ENCODE measurements around the gene PAX8.
A peak's percentile ranks its signal among the peaks of the same experiment; 100 is the strongest.
"Not testable (repeated sequence)": the region's sequence is repeated elsewhere in the genome, so short reads cannot be mapped to it uniquely, and the experiment has no call there.

The PAX8 gene

GRCh38 chr2:113242327-113242726, 36.4 kb downstream of the PAX8 start:
- no peak for DNase-seq
- intact Hi-C loops (cut with DNase I): loop anchor here (10.0 kb wide), 1 partner anchor 132 kb away; no protein-coding TSS in a partner anchor

GRCh38 chr2:113240915-113241911, 37.5 kb downstream of the PAX8 start:
- intact Hi-C loops (cut with DNase I): loop anchor here (10.0 kb wide), 1 partner anchor 134 kb away; no protein-coding TSS in a partner anchor
- DNase-seq: peak in 31 of 42 donors; percentile 18 to 85 (median 49)

- DNase-seq: peak; percentile 50 to 88 (median 79)
- intact Hi-C loops (cut with DNase I): loop anchor here (10.0 kb wide), 1 partner anchor 134 kb away; no protein-coding TSS in a partner anchor
Observed at GRCh38 chr2:113240150-113240914, 38.4 kb downstream of the PAX8 start.

- no peak for DNase-seq
- intact Hi-C loops (cut with DNase I): no loop called here
Observed at GRCh38 chr2:113238871-113239839, 39.6 kb downstream of the PAX8 start.

- no peak for DNase-seq
- intact Hi-C loops (cut with DNase I): no loop called here
Observed at GRCh38 chr2:113237604-113238160, 41.0 kb downstream of the PAX8 start.

GRCh38 chr2:113236367-113237159, 42.2 kb downstream of the PAX8 start:
- intact Hi-C loops (cut with DNase I): no loop called here
- DNase-seq: peak in 1 of 42 donors; percentile 22

DNA sequence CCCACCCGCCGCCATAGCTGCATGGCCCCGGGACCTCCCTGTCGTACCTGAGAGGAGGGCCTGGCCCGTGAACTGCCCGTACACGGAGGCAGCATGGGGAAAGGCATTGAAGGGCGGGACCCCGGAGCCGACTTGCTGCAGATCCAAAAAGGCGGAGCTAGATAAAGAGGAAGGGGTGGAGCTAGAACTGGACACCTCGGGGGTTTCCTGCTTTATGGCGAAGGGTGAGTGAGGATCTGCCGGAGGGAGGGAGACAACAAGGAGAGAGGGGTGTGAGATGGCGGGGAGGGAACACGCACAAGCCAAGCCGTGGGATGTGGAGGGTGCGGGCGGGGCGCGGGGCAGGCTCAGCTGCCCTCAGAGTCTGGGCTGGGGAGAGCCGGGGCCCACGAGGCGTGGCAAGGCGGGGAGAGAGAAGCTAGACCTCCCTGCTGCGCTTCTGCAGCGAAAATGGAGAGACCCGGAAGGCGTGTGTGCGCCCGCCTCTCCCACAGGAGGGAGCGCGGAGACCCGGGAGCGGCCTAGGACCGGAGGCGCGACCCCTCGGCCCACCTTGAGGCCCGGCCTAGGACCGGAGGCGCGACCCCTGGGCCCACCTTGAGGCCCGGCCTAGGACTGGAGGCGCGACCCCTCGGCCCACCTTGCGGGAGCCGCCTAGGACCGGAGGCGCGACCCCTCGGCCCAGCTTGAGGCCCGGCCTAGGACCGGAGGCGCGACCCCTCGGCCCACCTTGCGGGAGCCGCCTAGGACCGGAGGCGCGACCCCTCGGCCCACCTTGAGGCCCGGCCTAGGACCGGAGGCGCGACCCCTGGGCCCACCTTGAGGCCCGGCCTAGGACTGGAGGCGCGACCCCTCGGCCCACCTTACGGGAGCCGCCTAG, 43.1 kb downstream of the PAX8 start:
- peak in 16 of 42 donors; percentile 11 to 66 (median 45) for DNase-seq
- intact Hi-C loops (cut with DNase I): not testable (repeated sequence)

DNA sequence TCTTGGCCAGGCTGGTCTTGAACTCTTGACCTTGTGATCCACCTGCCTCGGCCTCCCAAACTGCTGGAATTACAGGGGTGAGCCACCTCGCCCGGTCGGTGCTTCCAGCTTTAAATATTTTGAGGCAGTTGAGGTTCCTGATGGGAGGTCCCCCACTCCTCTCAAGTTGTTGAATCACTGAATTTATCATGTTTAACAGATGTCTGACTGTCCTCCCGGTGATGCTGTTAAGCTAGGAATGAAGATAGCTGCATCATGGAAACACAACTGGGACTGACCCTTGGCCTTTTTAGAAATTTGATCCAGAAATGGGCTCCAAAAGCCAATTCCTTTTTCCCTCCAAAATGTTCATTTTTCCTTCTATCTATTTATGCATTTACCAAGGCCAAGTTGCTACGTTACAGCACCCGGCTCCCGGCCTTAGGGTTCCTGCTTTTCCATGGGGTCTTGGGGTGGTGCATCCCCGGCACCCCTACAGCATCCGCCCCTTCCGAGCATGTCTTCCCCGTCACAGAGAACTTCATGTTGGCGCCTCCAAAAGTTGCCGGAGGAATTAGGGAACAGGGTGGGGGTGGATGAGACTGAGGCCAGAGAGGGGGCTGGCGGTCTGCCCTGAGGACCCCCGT, 43.9 kb downstream of the PAX8 start:
- intact Hi-C loops (cut with DNase I): no loop called here
- no peak for DNase-seq

- intact Hi-C loops (cut with DNase I): no loop called here
- no peak for DNase-seq
Observed at GRCh38 chr2:113233593-113234550, 44.8 kb downstream of the PAX8 start.

- DNase-seq: no peak
- intact Hi-C loops (cut with DNase I): no loop called here
Observed at GRCh38 chr2:113232740-113233139, 46.0 kb downstream of the PAX8 start.

- intact Hi-C loops (cut with DNase I): no loop called here
- DNase-seq: no peak
Observed at GRCh38 chr2:113232123-113232522, 46.6 kb downstream of the PAX8 start.

GRCh38 chr2:113231064-113231463, 47.7 kb downstream of the PAX8 start:
- intact Hi-C loops (cut with DNase I): no loop called here
- no peak for DNase-seq

DNA sequence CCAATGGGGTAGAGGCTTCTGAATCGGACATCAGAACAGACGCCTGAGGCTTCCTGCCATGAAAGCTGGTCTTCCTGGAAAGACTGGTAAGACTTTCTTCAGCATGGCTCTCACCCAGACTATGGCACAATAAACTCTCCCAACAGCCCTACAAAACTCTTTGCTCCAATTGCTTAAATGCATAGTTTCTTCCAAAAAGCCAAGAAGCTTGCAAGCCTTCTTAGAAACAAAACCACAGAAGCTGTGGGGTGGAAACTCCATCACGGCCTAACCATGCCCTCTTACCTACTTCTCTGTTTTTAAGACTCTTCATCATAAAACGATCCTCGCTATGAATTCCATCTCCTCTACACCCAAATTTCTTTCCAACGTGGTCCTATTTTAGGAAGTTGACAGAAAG, 48.2 kb downstream of the PAX8 start:
- intact Hi-C loops (cut with DNase I): no loop called here
- no peak for DNase-seq

DNA sequence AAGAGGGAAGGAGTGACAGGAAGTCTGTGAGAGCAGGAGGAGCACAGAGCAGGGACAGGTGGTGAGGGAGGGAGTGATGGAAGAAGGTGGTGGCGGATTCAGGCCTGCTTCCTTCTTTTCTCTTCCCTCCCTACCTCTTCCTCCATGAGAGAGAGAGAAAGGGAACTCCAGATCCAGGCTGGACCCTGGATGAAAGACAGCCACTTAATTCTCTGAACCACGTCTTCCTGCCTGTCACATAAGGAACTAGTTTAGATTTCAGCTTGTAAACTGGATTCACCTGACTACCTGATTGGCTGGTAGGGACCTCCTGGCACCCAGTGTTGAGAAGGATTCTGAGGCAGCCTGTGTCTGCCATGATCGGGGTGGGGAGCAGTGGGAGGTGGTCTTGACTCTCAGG, 48.9 kb downstream of the PAX8 start:
- intact Hi-C loops (cut with DNase I): no loop called here
- no peak for DNase-seq
